NB4 (cell line): ENCODE results near the gene CADPS2.

ENCODE experiments used
- DNase-seq: peaks from one replicate; pipeline ENCODE4 v3.0.0; 2010; ENCODE audit warnings: low read depth
- H3K4me3 ChIP-seq: one replicate; pipeline ENCODE4 v1.5.1; 2011; ENCODE audit warnings: mild to moderate bottlenecking, low read depth, low read length, moderate library complexity
- CTCF ChIP-seq: IDR thresholded peaks from one replicate; pipeline ENCODE4 v1.5.1; 2012; ENCODE audit warnings: low read depth, low read length
- MAX ChIP-seq: IDR thresholded peaks from 2 replicates; pipeline ENCODE4 v1.6.1; 2011; ENCODE audit warnings: low read depth, low read length
- MYC ChIP-seq: IDR thresholded peaks from 2 replicates; pipeline ENCODE4 v1.6.1; 2011; ENCODE audit warnings: low read depth, low read length
- POLR2A ChIP-seq: IDR thresholded peaks from 2 replicates; pipeline ENCODE4 v1.6.1; 2011; ENCODE audit warnings: mild to moderate bottlenecking; ENCODE audit not compliant: insufficient read length; ENCODE audit errors: extremely low read depth

CADPS2 gene

GRCh38 chr7:122467661-122468449, 418.4 kb downstream of the CADPS2 start:
- no peak for DNase-seq
- H3K4me3 ChIP-seq, result no peak overlapping the region
- no peak for TF ChIP-seq POLR2A
- TF ChIP-seq CTCF, result no peak
- TF ChIP-seq MAX, result no peak
- no peak for TF ChIP-seq MYC

GRCh38 chr7:122465296-122465695, 421.0 kb downstream of the CADPS2 start:
- H3K4me3 ChIP-seq, result no peak overlapping the region
- TF ChIP-seq CTCF, result no peak
- no peak for TF ChIP-seq MAX
- no peak for TF ChIP-seq POLR2A
- TF ChIP-seq MYC, result no peak

GRCh38 chr7:122463631-122464030, 422.6 kb downstream of the CADPS2 start:
- no peak overlapping the region for H3K4me3 ChIP-seq
- TF ChIP-seq MYC, result no peak
- no peak for TF ChIP-seq POLR2A
- TF ChIP-seq MAX, result no peak
- no peak for TF ChIP-seq CTCF
- DNase-seq, result no peak

More at GRCh38 chr7:122465296-122465695, 421.0 kb downstream of the CADPS2 start:
- no peak for DNase-seq

- TF ChIP-seq CTCF (no peak), MAX (no peak), POLR2A (no peak), MYC (no peak)
- H3K4me3 ChIP-seq, result no peak overlapping the region
- no peak for DNase-seq
Measured at GRCh38 chr7:122460936-122461335, 425.3 kb downstream of the CADPS2 start.

GRCh38 chr7:122457969-122458368, 428.3 kb downstream of the CADPS2 start:
- no peak for DNase-seq
- H3K4me3 ChIP-seq, result no peak overlapping the region
- TF ChIP-seq MYC (no peak), CTCF (no peak), POLR2A (no peak), MAX (no peak)
